Panc1 (cell line): Measurements from ENCODE around the gene FBXO31.

ENCODE experiments used
- POLR2AphosphoS5 ChIP-seq: IDR thresholded peaks from 2 replicates; pipeline ENCODE4 v1.6.1; 2012; ENCODE audit warnings: mild to moderate bottlenecking, low read depth, low read length, moderate library complexity
- TCF7L2 ChIP-seq: IDR thresholded peaks from 2 replicates; pipeline ENCODE4 v1.6.1; 2011; ENCODE audit warnings: mild to moderate bottlenecking, low read depth, low read length, inconsistent platforms
- TF ChIP-seq, protein P1 (sequence below): fragments of 450-650 bp; IDR thresholded peaks from 2 replicates; pipeline ENCODE4 v1.5.1; 2017; ENCODE audit warnings: mild to moderate bottlenecking

GRCh38 chr16:87376660-87377059, 6.9 kb downstream of the FBXO31 start:
- TF ChIP-seq POLR2AphosphoS5 (no peak), TCF7L2 (no peak)
- TF ChIP-seq, protein P1, sequence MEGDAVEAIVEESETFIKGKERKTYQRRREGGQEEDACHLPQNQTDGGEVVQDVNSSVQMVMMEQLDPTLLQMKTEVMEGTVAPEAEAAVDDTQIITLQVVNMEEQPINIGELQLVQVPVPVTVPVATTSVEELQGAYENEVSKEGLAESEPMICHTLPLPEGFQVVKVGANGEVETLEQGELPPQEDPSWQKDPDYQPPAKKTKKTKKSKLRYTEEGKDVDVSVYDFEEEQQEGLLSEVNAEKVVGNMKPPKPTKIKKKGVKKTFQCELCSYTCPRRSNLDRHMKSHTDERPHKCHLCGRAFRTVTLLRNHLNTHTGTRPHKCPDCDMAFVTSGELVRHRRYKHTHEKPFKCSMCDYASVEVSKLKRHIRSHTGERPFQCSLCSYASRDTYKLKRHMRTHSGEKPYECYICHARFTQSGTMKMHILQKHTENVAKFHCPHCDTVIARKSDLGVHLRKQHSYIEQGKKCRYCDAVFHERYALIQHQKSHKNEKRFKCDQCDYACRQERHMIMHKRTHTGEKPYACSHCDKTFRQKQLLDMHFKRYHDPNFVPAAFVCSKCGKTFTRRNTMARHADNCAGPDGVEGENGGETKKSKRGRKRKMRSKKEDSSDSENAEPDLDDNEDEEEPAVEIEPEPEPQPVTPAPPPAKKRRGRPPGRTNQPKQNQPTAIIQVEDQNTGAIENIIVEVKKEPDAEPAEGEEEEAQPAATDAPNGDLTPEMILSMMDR, result no peak
